K562 (cell line): Measurements from ENCODE around the gene NECTIN2. TPM values are rescaled to one million over a fixed set of nuclear protein-coding genes. Genes with fewer than 3 reads are reported as not detected.

Experiments
- ATAC-seq: fragments of 200-7000 bp; cut with Tn5 transposase; 3 replicates; pipeline ENCODE4 v1.9.1; 2020; ENCODE audit warnings: moderate library complexity
- BruUV-seq: library from RNA; stranded (reverse); fragments of 400-500 nt; replicated peaks from 2 replicates; lab custom pipeline; 2021; lab: Mats Ljungman, UMichigan
- CTCF ChIA-PET: fragments of 300-600 bp; formaldehyde crosslinking; extraction: SDS; loops from one replicate; lab custom pipeline; 2021; ENCODE audit warnings: low intra/inter-chr PET ratio; lab: Yijun Ruan, JAX
- POLR2A ChIA-PET: fragments of 300-600, 350-650 bp; sonication (Branson Sonifier 250); formaldehyde crosslinking; extraction: SDS; loops from one replicate; lab custom pipeline; 2021; ENCODE audit warnings: antibody characterized with exemption, inconsistent platforms; lab: Yijun Ruan, JAX
- DNase-seq, 4 experiments: peaks; one replicate each; pipeline versions ENCODE4 v3.0.0 to v3.0.0-alpha.2; 2011 to 2018; ENCODE audit warnings: low spot score in 3 of 4, mixed read lengths in 3 of 4; ENCODE audit errors: extremely low read depth in 1 of 4
- FAIRE-seq: peaks from 2 replicates; lab custom pipeline; 2011; peaks lifted over from hg19 to GRCh38; lab: Jason Lieb, UNC
- H2AFZ ChIP-seq: 2 replicates; pipeline ENCODE4 v1.6.0; 2011; ENCODE audit warnings: low read depth, low read length, control low read depth, inconsistent platforms
- H3K27ac ChIP-seq: fragments of 200-600 bp; 3 replicates; pipeline ENCODE4 v1.8.0; 2011; ENCODE audit warnings: low read depth, mild to moderate bottlenecking, control low read depth, inconsistent platforms, low read length, moderate library complexity, mixed read lengths; ENCODE audit errors: extremely low read depth
- H3K27me3 ChIP-seq, 2 experiments: fragments of 300-600 bp in 1 of 2; 2 replicates in 1 of 2; 3 replicates in 1 of 2; pipeline versions ENCODE4 v1.6.0 to v1.8.0; 2011; ENCODE audit warnings: inconsistent platforms in 2 of 2, low read length in 2 of 2, mild to moderate bottlenecking in 1 of 2, mixed read lengths in 1 of 2, moderate library complexity in 1 of 2; ENCODE audit not compliant: control insufficient read depth in 2 of 2, insufficient read depth in 2 of 2
- H3K36me3 ChIP-seq: fragments of 300-600 bp; 3 replicates; pipeline ENCODE4 v1.8.0; 2011; ENCODE audit warnings: mild to moderate bottlenecking, low read length, inconsistent platforms; ENCODE audit not compliant: control insufficient read depth, insufficient read depth
- H3K4me1 ChIP-seq, 2 experiments: fragments of 200-600 bp in 1 of 2; replicated peaks in 1 of 2; 2 replicates in 1 of 2; 3 replicates in 1 of 2; pipeline versions ENCODE4 v1.5.1 to v1.8.0; 2011; ENCODE audit warnings: inconsistent platforms in 2 of 2, low read length in 2 of 2, mild to moderate bottlenecking in 1 of 2, mixed read lengths in 1 of 2, moderate library complexity in 1 of 2; ENCODE audit not compliant: control insufficient read depth in 2 of 2, insufficient read depth in 2 of 2
- H3K4me2 ChIP-seq: 2 replicates; pipeline ENCODE4 v1.6.1; 2011; ENCODE audit warnings: low read length, control low read depth, inconsistent platforms, mixed read lengths; ENCODE audit not compliant: insufficient read depth
- H3K4me3 ChIP-seq: fragments of 200-600 bp; sonication (generic), shearing (Covaris generic); 2 replicates; pipeline ENCODE4 v1.5.1; 2016; ENCODE audit warnings: control low read depth, inconsistent platforms
- H3K79me2 ChIP-seq: fragments of 200-600 bp; 3 replicates; pipeline ENCODE4 v1.8.0; 2011; ENCODE audit warnings: low read length, inconsistent platforms; ENCODE audit not compliant: control insufficient read depth, insufficient read depth
- H3K9ac ChIP-seq, 2 experiments: 2 replicates each; pipeline versions ENCODE4 v1.6.0 to v1.6.1; 2011; ENCODE audit warnings: low read depth in 2 of 2, low read length in 2 of 2, control low read depth in 1 of 2, inconsistent platforms in 1 of 2, mild to moderate bottlenecking in 1 of 2, mixed read lengths in 1 of 2; ENCODE audit not compliant: insufficient read depth in 1 of 2
- H3K9me1 ChIP-seq: one replicate; pipeline ENCODE4 v1.6.0; 2011; ENCODE audit warnings: inconsistent platforms, mild to moderate bottlenecking, low read length, moderate library complexity; ENCODE audit not compliant: control insufficient read depth, insufficient read depth
- H3K9me3 ChIP-seq: replicated peaks from 2 replicates; pipeline ENCODE4 v1.5.1; 2011; ENCODE audit warnings: low read depth, low read length, inconsistent platforms; ENCODE audit not compliant: control insufficient read depth, insufficient read depth
- H4K20me1 ChIP-seq: replicated peaks from 2 replicates; pipeline ENCODE4 v1.6.1; 2011; ENCODE audit warnings: low read length, inconsistent platforms, mixed read lengths; ENCODE audit not compliant: control insufficient read depth, insufficient read depth
- ARID2 ChIP-seq: fragments of 450-650 bp; IDR thresholded peaks from 2 replicates; pipeline ENCODE4 v1.6.1; 2017; ENCODE audit warnings: antibody characterized with exemption, mild to moderate bottlenecking
- CXXC5 ChIP-seq: fragments of 250-450 bp; sonication (Bioruptor Pico); IDR thresholded peaks from 2 replicates; pipeline ENCODE4 v1.8.0; 2022; ENCODE audit warnings: inconsistent platforms, mild to moderate bottlenecking, moderate library complexity
- KHSRP ChIP-seq: fragments of 450-650 bp; IDR thresholded peaks from 2 replicates; pipeline ENCODE4 v1.6.1; 2017
- MEIS2 ChIP-seq: fragments of 450-650 bp; IDR thresholded peaks from 2 replicates; pipeline ENCODE4 v1.6.1; 2014; ENCODE audit warnings: mild to moderate bottlenecking; ENCODE audit not compliant: partially characterized antibody
- MITF ChIP-seq: IDR thresholded peaks from 2 replicates; pipeline ENCODE4 v1.6.1; 2014; ENCODE audit warnings: antibody characterized with exemption
- MXI1 ChIP-seq: IDR thresholded peaks from 2 replicates; pipeline ENCODE4 v1.6.1; 2011; ENCODE audit warnings: low read depth, mild to moderate bottlenecking, improper control_type of control experiment, low read length
- MYC ChIP-seq, 2 experiments: fragments of 250-450 bp in 1 of 2; sonication (Bioruptor Pico) in 1 of 2; IDR thresholded peaks; 2 replicates each; pipeline versions ENCODE4 v1.5.1 to v1.6.1; 2012 to 2021; ENCODE audit warnings: low read depth in 2 of 2, borderline replicate concordance in 1 of 2, improper control_type of control experiment in 1 of 2, low read length in 1 of 2, mild to moderate bottlenecking in 1 of 2, moderate library complexity in 1 of 2
- RB1 ChIP-seq: fragments of 450-650 bp; IDR thresholded peaks from 2 replicates; pipeline ENCODE4 v1.6.1; 2017; ENCODE audit warnings: low read depth, mild to moderate bottlenecking
- SIN3A ChIP-seq, 2 experiments: fragments of 150-350 bp in 1 of 2; IDR thresholded peaks; 2 replicates each; pipeline ENCODE4 v1.6.1; 2011 to 2016; ENCODE audit warnings: borderline replicate concordance in 2 of 2, low read depth in 2 of 2, low read length in 2 of 2, mild to moderate bottlenecking in 2 of 2, moderate library complexity in 2 of 2; ENCODE audit not compliant: control insufficient read depth in 1 of 2
- SLC30A9 ChIP-seq: fragments of 250-450 bp; sonication (Bioruptor Pico); IDR thresholded peaks from 2 replicates; pipeline ENCODE4 v1.8.0; 2022; ENCODE audit warnings: mild to moderate bottlenecking, moderate library complexity
- SRSF3 ChIP-seq: fragments of 200-400 bp; formaldehyde crosslinking; IDR thresholded peaks from 2 replicates; pipeline ENCODE4 v1.6.1; 2016; ENCODE audit warnings: mild to moderate bottlenecking, low read length, moderate library complexity; ENCODE audit not compliant: insufficient read depth
- SUPT5H ChIP-seq: fragments of 450-650 bp; IDR thresholded peaks from 2 replicates; pipeline ENCODE4 v1.6.1; 2016
- TFE3 ChIP-seq: fragments of 450-650 bp; formaldehyde crosslinking; IDR thresholded peaks from 2 replicates; pipeline ENCODE4 v1.4.0; 2020; ENCODE audit warnings: mild to moderate bottlenecking, mixed read lengths
- WGBS: fragments of 100-300 bp; shearing (Covaris generic); methylation state at CpG from one replicate; pipeline ENCODE4 v1.1.6; 2016; ENCODE audit warnings: low coverage, mixed read lengths; ENCODE audit not compliant: insufficient coverage; ENCODE audit errors: missing lambda C conversion rate; 5-methylcytosine and 5-hydroxymethylcytosine counted together
- in situ Hi-C: fragments of 300-500 bp; cut with MboI; formaldehyde crosslinking; loops from 4 replicates; pipeline ENCODE4 v1.15.0; 2018; ENCODE audit warnings: inconsistent platforms, mixed read lengths
- intact Hi-C: fragments of 100-400 bp; cut with micrococcal nuclease; formaldehyde crosslinking; loops from 2 replicates; pipeline ENCODE4 v1.14.2; 2022
- polyA plus RNA-seq, 8 experiments: library from polyadenylated mRNA; depleted of rRNA in 4 of 8; stranded (reverse) in 5 of 8; unstranded in 3 of 8; fragments of >200 nt; fragmentation: Nextera tagmentation in 2 of 8; fragmentation: Illumina TruSeq in 1 of 8; extraction: Ambion mirVana in 2 of 8; extraction: Trizol in 1 of 8; gene quantifications; 2 replicates each; pipeline versions ENCODE4 v1.2.1 to v1.2.3, GENCODE V29; 2011 to 2014; ENCODE audit warnings: inconsistent platforms in 1 of 8, missing spikeins in 1 of 8
- total RNA-seq, 7 experiments: library from RNA; depleted of rRNA in 6 of 7; stranded (reverse); fragments of >200 nt in 6 of 7; fragmentation: Illumina TruSeq in 2 of 7; extraction: Trizol in 2 of 7; gene quantifications; 2 replicates each; pipeline versions ENCODE4 v1.2.1 to v1.2.3, GENCODE V29; 2011 to 2021; ENCODE audit warnings: low replicate concordance in 1 of 7

Gene NECTIN2
- total and polyA plus RNA-seq, 9 of the 15 experiments (the other 6 are each of a cell fraction or from before 2014, with no cell fraction given), result 3.9 to 94.9 (median 34.9) TPM

- POLR2A ChIA-PET, result interaction anchor here (0.5 to 2.5 kb wide), 13 partner anchors 9 to 273 kb away, joined by 3 to 11 read pairs (median 4); partner anchors contain the start of genes APOC1, BLOC1S3, CLASRP and CLPTM1
- no peaks in the 10 kb centered on the region for H3K9me1 ChIP-seq
- no peaks in the 10 kb centered on the region; the same call in 2 of the 3 replicates for H3K79me2 ChIP-seq
- H3K27me3 ChIP-seq, result no peaks in the 10 kb centered on the region
- CTCF ChIA-PET, result interaction anchor here (1.2 kb wide), 1 partner anchor 46 kb away, joined by 4 read pairs; no protein-coding TSS in a partner anchor
- H2AFZ ChIP-seq, result peak within 1 kb of the TSS; percentile 87
- intact Hi-C loops, result no loop called here
- peak within 1 kb of the TSS; percentile 30 for H3K4me3 ChIP-seq
- H3K9ac ChIP-seq, result peak within 1 kb of the TSS; percentile 54 to 96; a peak in 3 of 4 replicates
- BruUV-seq, result no TSS peak
- H3K36me3 ChIP-seq, result peaks cover 58% of the 10 kb centered on the region; the same call in 2 of the 3 replicates
- peaks cover 30 to 81% of the 10 kb centered on the region in 2 experiments for H3K4me1 ChIP-seq
- DNase-seq (peak; percentile 54 to 63 (median 60)), ATAC-seq (peak; percentile 22), FAIRE-seq (peak; percentile 6)
- H3K9me3 ChIP-seq, result no peaks in the 10 kb centered on the region
- peak within 1 kb of the TSS; percentile 81 for H3K4me2 ChIP-seq
- in situ Hi-C loops, result no loop called here
- peak within 1 kb of the TSS; percentile 45 for H3K27ac ChIP-seq
- 10% methylated on average over 15 of the region's 20 CpGs for WGBS
- 0 out of 2 replicates have a peak, but pooled peaks cover 3% of the 10 kb centered on the region for H4K20me1 ChIP-seq
- TF ChIP-seq ARID2 (no peak), MYC (IDR thresholded peaks at IDR 0.05; ENCODE audit: low read depth, low read length) (peak; percentile 40; the same call in 1 of the 2 replicates), MYC (CRISPR knock-in tag; IDR thresholded peaks at IDR 0.05; ENCODE audit: borderline replicate concordance, low read depth) (no peak), MXI1 (no peak), MITF (peak; percentile 61; the same call in 1 of the 2 replicates), CXXC5 (CRISPR knock-in tag) (peak; percentile 11; the same call in 1 of the 2 replicates), SLC30A9 (CRISPR knock-in tag) (no peak), SIN3A (IDR thresholded peaks at IDR 0.05; ENCODE audit: borderline replicate concordance in 2 of 2, control insufficient read depth in 1 of 2, low read depth in 2 of 2, low read length in 2 of 2) (0 out of 4 replicates have a peak, but pooled peaks of 1 of the 2 experiments have one; percentile 28), SRSF3 (no peak), TFE3 (CRISPR knock-in tag) (peak; percentile 45), SUPT5H (peak; percentile 54), RB1 (0 out of 2 replicates have a peak, but pooled peaks have one; percentile 37), MEIS2 (no peak), KHSRP (no peak)
Measured at GRCh38 chr19:44905437-44906160, 59.5 kb downstream of the NECTIN2 start, which contains the start of gene APOE. Gene APOE (plus strand): TSS chr19:44905796. CDS start chr19:44906625, 829 bp downstream.
